Midbrain (tissue), 1 donor: ENCODE measurements around the gene HCN2.
"Not testable (repeated sequence)": the region's sequence is repeated elsewhere in the genome, so short reads cannot be mapped to it uniquely, and the experiment has no call there.

Source experiments
- DNase-seq: peaks from one replicate; lab custom pipeline; 2025; lab: John Stamatoyannopoulos, UW

HCN2 gene

DNA sequence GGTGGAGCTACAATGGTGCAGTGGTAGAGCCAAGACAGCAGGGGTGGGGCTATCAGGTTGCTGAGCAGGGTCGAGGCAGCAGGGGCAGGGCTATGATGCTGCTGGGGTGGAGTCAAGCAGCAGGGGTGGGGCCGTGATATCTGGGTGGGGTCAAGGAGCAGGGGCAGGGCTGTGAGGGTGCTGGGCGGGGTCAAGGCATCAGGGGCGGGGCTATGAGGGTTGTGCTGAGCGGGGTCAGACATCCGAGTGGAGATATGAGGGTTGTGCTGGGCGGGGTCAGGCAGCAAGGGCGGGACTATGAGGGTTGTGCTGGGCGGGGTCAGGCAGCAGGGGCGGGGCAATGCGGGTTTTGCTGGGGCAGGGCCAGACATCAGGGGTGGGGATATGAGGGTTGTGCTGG, 14.7 kb downstream of the HCN2 start:
- DNase-seq: no peak

DNA sequence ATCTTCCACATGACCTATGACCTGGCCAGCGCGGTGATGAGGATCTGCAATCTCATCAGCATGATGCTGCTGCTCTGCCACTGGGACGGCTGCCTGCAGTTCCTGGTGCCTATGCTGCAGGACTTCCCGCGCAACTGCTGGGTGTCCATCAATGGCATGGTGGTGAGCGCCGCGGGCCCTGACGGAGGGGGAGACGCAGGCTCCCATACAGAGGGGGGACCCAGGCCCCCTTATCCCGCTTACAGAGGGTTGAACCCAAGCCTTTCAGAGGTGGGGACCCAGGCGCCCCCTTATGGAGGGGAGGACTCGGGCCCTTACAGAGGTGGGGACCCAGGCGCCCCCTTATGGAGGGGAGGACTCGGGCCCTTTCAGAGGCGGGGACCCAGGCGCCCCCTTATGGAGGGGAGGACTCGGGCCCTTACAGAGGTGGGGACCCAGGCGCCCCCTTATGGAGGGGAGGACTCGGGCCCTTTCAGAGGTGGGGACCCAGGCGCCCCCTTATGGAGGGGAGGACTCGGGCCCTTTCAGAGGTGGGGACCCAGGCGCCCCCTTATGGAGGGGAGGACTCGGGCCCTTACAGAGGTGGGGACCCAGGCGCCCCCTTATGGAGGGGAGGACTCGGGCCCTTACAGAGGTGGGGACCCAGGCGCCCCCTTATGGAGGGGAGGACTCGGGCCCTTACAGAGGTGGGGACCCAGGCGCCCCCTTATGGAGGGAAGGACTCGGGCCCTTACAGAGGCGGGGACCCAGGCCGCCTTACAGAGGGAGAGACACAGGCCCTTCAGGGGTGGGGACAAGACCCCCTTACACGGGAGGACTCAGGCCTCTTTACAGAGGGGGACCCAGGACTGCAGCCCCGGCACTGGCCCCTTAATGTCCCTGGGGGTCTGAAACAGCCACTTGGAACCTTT, 15.6 kb downstream of the HCN2 start:
- DNase-seq: not testable (repeated sequence)

DNA sequence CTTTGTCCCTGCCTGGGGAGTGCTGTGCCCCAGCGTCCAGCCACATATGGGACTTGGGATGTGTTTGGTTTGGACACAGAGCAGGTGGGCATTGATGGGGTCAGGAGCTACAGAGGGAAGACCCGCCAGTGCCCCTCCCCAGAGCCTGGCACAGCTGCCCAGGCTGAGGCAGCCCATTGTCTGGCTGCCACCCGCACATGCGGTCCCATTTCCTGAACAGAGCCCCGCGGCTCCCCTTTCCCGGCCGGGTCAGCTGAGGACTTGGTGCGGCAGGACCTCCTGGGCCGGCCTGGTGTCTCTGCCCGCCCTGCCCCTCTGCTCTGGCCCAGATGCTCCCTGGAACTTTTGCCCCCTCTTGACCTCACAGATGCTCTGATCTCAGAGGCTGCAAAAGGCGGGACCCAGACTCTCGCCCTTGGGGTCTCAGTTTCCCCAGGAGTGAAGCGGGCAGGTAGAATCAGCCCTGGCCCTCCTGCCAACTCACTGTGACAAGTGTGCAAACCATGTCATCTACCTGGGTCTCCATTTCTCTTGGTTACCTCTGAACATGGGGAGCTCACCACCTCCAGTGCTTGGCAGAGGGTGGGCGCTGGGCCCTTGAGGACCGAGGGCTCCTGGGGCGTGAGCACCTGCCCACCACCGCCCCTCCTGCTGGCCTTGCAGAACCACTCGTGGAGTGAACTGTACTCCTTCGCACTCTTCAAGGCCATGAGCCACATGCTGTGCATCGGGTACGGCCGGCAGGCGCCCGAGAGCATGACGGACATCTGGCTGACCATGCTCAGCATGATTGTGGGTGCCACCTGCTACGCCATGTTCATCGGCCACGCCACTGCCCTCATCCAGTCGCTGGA, 17.8 kb downstream of the HCN2 start:
- no peak for DNase-seq

DNA sequence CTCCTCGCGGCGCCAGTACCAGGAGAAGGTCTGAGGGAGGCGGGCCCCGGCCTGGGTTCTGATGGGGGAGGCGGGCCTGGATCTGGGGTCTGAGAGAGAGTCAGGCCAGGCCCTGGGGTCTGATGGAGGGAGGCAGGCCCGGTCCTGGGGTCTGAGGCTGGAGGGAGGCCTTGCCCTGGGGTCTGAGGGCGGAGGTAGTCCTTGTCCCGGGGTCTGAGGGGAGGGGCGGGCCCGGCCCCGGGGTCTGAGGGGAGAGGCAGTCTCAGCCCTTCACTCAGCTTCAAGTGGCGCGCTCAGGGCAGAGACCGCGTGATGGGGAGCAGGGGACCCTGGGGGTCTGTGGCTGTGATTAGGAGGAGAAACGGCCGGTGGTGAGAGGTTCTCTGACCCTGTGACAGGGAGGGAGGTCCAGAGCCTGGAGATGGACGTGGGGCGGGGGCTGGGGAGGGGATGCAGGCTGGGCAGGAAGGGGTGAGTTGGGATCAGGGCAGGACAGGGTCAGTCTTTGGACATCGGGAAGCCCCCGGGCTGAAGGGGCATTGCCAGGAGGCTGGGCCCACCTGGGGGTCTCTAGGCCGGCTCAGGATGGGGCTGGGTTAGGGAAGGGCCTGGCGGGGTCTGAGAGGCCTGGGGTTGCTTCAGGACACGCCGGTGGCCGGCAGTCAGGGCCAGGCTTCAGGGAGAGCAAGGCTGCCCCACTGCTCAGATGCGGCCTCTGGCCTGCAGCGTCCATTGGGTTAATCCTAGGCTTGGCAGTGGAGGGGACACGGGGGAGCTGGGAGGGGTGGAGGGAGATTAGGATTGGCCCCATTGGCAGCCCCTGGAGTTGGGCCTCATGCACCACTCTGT, 18.7 kb downstream of the HCN2 start:
- DNase-seq: no peak

DNA sequence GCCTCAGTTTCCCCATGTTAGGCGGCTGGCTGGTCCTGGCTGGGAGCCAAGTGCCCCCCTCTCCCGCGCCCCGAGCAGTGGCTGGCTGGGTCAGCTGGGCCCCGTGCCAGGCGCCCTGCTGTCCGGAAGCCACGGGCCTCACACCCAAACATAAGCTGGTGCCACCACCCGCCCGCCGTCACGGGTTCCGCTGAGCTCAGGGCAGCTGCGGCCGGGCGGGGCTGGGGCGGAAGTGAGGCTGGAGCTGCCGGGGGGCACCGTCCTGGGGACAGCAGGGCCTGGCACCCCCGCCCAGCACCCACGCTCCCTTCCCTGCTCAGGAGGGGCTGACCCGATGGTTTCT, 19.3 kb downstream of the HCN2 start:
- peak; percentile 86 for DNase-seq

DNA sequence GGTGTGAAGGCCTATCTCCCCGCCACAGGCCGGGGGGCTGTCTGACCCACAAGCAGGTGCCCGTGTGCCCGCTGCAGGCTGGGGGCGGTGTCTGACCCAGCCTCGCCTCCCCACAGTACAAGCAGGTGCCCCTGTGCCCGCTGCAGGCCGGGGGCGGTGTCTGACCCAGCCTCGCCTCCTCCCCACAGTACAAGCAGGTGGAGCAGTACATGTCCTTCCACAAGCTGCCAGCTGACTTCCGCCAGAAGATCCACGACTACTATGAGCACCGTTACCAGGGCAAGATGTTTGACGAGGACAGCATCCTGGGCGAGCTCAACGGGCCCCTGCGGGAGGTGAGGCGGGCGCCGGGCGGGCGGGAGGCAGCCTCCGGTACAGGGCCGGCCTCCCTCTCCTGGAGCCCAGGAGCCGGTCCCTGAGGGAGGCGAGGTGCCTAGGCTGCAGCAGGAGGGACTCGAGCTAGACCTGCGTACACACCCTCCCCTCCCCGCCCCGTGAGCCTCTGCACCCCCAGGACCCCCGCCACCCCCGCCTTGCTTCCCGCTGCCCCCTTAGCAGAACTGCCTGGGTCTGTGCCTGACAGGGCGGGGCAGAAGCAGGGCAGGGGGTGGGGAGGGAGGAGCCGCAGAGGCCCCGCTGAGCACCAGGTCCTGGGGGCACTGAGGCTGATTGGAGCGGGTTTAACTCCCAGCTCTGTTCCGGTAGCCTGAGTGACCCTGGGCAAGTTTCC, 20.6 kb downstream of the HCN2 start:
- DNase-seq: no peak

DNA sequence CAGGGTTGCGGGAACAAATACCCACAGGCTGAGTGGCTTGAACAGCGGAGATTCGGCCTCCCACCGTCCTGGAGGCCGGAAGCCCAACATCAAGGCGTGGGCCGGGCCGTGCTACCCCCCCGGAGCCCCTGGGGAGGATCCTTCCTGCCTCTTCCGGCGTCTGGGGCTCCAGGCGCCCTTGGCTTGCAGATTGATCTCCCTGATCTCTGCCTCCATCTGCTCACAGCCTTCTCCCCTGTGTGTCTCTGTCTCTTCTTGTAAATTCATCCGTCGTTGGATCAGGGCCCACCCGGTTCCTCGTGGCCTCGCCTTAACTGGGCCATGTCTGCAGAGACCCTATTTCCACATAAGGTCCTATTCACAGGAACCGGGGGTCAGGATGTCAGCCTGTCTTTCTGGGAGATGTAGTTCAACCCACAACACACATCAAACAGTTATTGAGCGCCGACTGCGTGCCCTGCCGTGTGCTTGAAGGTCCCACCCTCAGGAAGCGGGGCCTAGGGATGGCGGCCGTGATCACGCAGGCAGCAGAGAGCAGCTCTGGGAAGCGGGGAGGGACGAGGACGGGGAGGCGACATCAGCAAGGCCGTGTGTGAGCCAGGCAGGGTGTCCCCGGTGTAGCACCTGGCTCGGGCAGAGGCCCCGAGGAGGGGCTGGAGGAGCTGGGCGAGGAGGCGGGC, 21.3 kb downstream of the HCN2 start:
- no peak for DNase-seq

DNA sequence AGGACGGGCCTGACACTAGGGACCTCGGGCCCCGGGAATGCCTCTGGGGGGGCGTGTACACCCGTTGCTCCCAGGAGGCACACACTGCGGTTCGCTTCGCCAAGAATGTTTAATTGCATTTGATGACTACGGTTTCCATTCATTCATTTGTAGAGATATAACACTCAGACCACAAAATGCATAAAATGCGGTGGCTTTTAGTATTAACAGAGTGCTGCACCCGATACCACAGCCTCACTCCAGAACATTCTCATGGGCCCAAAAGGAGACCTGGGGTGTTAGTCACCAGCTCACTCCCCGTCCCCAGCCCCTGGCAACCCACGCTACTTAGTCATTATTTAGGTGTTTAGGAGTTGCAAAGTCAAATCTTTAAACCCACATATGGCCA, 21.8 kb downstream of the HCN2 start:
- no peak for DNase-seq

DNA sequence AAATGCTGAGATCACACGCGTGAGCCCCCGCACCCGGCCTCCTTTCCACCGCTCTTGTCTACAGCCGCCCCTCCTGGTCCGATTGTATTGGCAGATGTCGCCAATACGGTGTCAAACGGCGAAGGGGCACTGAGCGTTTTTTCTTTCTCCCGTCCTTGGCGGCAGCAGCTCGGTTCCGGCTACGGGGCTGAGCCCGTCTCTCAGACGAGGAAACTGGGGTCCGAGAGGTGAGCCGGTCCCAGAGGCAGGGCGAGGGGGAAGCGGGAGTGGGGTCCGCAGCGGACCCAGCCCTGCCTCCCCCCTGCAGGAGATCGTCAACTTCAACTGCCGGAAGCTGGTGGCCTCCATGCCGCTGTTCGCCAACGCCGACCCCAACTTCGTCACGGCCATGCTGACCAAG, 23.3 kb downstream of the HCN2 start:
- no peak for DNase-seq

DNA sequence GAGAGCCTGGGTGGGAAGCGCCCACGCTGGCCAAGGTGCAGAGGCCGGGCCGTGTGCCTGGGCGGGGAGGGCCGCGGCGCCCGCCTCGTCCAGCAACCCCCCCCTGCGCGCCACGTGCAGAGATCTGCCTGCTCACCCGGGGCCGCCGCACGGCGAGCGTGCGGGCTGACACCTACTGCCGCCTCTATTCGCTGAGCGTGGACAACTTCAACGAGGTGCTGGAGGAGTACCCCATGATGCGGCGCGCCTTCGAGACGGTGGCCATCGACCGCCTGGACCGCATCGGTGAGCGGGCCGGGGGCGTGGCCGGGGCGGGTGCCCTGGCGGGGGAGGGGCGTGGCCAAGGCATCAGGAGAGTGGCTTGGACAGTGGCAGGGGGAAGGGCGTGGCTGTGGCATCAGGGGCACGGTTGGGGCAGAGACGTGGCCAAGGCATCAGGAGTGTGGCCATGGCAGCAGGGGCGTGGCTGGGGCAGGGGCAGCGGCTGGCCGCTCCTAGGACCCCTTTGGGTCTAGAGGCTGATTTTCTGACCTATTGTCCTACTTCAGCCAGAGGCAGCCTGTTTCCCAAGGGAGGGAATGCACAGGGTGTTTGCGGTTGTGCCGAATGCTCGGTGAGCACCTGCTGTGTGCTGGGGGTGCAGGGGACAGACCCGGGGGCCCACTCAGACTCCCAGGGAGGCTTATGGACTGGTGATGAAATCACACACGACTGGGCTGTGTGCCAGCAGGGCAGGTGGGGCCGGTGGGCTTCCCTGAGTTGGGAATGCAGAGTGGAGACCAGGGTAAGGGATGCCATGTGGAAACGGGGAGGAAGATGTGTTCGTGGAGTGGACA, 24.3 kb downstream of the HCN2 start:
- no peak for DNase-seq

DNA sequence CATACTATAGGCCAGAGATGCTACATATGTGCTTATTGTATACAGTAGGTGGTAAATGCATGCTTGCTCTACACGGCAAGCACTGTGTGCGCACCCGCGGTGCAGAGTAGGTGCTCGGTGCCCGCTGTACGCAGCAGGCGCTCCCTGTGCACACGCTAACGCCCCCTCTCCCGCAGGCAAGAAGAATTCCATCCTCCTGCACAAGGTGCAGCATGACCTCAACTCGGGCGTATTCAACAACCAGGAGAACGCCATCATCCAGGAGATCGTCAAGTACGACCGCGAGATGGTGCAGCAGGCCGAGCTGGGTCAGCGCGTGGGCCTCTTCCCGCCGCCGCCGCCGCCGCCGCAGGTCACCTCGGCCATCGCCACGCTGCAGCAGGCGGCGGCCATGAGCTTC, 25.9 kb downstream of the HCN2 start:
- DNase-seq: no peak

DNA sequence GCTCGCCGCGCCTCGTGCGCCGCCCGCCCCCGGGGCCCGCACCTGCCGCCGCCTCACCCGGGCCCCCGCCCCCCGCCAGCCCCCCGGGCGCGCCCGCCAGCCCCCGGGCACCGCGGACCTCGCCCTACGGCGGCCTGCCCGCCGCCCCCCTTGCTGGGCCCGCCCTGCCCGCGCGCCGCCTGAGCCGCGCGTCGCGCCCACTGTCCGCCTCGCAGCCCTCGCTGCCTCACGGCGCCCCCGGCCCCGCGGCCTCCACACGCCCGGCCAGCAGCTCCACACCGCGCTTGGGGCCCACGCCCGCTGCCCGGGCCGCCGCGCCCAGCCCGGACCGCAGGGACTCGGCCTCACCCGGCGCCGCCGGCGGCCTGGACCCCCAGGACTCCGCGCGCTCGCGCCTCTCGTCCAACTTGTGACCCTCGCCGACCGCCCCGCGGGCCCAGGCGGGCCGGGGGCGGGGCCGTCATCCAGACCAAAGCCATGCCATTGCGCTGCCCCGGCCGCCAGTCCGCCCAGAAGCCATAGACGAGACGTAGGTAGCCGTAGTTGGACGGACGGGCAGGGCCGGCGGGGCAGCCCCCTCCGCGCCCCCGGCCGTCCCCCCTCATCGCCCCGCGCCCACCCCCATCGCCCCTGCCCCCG, 26.5 kb downstream of the HCN2 start:
- DNase-seq: no peak

DNA sequence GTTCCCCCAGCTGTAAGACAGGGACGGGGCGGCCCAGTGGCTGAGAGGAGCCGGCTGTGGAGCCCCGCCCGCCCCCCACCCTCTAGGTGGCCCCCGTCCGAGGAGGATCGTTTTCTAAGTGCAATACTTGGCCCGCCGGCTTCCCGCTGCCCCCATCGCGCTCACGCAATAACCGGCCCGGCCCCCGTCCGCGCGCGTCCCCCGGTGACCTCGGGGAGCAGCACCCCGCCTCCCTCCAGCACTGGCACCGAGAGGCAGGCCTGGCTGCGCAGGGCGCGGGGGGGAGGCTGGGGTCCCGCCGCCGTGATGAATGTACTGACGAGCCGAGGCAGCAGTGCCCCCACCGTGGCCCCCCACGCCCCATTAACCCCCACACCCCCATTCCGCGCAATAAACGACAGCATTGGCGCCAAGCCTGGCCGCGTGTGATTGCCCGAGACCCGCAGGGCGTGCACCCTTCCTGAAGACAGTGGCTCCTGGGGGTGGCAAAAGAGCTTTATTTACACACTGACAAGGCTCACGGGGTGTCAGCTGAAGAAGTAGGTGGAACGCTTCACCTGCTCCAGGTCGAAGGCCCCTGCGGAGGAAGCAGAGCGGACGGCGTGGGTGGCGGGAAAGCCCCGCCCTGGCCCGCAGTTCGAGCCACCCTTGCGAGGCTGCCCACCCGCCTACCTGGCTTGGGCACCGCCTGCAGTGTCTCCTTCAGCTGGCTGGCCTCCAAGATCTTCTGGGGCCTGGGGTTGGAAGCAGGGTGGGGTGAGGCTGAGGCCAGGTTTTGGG, 27.3 kb downstream of the HCN2 start:
- no peak for DNase-seq

DNA sequence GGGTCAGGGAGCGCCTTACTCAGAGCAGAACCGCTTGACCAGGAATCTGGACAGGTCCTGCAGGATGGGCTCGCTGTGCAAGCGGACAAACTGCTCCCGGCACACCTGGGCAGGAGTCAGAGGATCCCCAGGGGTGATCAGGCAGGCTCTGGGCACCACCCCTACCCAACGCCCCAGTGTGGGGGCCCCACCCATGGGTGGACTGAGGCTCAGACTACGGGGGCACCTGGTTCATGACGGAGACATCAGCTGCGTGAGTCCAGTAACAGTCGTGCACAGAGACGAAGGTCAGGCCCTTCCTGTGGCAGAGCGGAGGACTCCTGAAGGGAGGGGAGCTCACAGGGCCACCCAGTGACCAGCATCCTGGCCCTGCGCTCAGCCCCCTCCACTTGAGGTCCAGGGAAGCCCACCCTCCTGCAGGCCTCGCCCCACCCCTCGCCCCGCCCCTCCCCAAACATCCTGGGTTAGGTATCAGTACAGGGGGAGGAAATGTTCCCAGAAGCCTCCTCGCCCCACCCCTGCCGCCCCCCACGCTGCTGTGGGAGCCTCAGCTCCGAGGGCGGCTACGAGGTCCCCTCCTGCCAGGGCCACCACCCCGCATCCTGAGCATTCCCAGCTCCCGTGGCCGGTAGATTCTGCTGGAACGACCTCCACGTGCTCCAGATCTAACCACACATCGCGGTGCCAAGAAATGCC, 28.0 kb downstream of the HCN2 start:
- no peak for DNase-seq

DNA sequence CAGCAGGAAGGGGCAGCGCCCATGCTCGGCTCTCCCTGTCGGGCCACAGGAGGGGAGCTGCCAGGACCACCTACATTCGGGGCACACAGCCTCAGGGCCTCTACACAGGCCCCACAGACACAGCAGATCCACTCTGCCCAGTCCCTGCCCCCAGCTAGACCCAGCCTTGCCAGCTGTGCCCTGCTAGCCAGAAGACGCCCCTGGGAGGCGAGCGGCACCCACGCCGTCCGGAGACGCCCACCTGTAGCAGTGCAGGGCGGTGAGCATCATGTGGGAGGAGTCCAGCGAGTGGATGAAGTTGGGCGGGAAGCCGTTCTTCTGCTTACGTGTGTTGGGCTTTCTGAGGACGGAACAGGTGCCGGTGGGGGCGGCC, 28.6 kb downstream of the HCN2 start:
- no peak for DNase-seq

DNA sequence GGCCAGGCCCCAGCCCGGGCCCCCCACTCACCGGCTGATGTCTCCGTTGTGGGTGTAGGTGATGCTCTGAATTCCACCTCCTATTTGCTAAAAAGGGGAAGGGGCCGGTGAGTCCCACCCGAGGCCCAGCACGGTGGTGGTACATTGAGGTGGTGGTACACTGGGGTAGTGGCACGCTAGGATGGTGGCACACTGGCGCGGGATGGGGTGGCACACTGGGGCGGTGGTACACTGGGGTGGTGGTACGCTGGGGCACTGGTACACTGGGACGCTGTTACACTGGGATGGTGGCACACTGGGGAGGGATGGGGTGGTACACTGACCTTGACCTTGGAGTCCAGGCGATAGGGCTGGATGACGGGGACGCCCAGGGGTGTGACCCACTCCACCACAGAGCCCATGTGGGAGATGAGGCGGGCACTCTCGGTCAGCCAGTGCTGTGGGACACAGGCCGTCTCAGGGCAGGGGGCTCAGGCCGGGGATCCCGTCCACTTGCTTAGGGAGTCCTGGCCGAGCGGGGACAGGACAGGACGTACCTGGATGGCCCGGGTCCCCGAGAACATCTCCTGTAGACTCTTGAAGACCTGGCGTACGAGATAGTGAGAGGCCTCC, 29.1 kb downstream of the HCN2 start:
- DNase-seq: no peak

DNA sequence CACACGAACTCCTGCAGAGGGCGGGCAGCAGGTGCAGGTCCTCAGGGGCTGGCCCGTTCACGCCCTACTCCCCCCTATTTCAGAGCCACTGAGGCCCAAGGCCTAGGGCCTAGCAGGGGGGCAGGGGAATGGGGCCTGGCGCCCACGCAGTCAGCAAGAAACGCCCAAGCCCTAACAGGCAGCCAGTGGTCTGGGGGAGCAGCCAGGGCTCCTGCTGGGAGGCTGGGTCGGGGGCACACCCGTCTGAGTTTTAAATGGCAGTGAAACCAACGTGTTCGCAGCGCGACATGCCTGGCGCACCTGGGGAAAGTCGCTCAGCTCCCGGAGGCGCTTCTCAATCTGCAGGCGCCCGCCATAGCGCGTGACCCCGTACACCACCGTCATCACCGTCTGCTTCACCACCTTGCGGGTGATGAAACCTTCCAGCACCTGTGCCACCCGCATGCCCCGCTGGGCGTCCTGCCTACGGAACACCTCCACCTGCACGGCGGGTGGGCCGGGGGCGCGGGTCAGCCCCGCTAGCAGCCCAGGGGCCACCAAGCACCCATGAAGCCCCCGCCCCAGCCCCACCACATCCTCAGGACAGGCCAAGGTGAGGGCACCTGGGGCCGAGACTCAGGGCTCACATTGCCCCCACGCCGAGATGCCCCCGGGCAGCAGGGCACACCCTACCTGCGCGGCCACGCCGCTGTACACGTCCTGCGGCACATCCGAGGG, 29.8 kb downstream of the HCN2 start:
- DNase-seq: no peak
